CD4-positive, alpha-beta T cell treated with Interleukin-17A for 1 hour (primary cell): ENCODE measurements around the gene SORCS2.

Experiments used
- DNase-seq: peaks from one replicate; pipeline ENCODE4 v3.0.0-alpha.2; 2020

SORCS2 gene

DNA sequence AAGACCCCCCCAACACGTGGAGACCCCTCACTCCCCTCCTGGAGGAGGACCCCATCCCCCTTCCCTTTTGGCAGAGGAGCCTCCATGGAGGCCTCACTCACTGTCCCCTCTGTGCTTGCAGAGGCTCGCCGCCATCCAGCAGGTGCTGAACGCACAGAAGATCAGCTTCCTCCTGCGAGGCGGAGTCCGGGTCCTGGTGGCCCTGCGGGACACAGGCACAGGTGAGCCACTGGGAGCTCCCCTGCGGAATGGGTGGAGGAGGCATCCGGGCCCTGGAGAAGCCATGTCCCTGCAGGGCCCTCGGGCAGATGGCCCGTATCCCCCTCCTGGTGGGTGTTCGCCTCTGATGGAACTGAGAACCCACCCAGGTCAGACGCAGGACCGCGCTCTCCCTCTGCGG is 540.9 kb downstream of the SORCS2 start:
- no peak for DNase-seq

DNA sequence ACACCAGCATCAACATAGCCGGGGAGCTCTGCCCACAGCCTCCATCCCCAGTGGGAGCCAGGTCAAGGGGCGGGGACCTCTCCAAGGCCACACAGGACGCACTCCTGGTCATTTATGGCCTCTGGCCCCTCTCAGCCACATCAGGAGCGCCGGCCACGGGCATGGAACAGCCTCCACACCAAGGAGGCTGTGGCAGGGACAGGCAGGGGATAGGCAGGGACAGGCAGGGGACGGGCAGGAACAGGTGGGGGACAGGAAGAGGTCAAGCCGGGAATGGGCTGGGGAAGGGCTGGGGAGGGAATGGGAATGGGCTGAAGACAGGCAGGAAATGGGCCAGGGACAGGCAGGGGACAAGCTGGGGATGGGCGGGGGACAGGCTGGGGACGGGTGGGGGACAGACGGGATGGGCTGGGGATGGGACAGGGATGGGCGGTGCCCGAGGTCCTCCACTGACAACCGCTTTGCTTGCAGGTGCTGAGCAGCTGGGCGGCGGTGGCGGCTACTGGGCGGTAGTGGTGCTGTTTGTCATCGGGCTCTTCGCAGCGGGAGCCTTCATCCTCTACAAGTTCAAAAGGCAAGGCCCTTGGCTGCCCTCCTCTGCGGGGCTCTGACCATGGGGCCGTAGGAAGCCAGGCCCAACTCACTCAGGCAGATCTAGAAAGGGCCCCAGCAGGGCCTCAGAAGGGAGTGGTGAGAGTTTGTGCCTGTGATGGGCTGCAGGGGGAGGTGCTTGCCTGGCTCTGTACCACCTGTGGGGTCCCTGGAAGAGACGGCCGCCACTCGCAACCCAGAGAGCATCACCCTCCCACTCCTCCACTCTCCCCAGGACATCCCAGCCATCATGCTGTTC is 541.7 kb downstream of the SORCS2 start:
- DNase-seq: no peak

DNA sequence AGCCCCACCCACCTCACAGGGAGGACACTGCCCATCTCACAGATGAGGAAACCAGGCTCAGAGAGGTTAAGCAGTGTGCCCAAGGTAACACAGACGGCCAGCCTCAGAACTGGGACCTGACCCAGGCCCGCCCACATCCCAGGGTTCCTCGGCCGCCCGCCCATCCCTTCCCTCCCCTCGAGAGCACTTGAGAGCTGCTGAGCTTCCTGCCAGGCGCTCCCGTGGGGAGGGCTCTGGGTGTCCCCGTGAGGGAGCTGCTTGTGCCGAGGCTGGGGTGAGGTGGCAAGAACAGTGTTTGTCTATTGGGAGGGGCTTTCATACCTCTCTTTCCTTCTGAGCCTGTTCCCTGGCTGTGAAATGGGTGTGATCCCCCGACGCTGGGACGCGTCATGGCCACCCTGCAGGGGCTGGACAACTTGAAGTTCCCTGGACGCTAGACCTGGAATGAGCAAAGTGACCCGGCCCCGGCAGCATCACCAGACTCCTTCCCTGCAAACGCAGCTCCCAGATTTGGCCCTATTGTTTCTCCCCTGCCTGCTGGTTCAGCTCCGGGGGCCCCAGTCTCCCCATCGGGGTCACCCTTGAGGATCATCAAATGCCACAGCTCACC is 542.4 kb downstream of the SORCS2 start:
- no peak for DNase-seq

DNA sequence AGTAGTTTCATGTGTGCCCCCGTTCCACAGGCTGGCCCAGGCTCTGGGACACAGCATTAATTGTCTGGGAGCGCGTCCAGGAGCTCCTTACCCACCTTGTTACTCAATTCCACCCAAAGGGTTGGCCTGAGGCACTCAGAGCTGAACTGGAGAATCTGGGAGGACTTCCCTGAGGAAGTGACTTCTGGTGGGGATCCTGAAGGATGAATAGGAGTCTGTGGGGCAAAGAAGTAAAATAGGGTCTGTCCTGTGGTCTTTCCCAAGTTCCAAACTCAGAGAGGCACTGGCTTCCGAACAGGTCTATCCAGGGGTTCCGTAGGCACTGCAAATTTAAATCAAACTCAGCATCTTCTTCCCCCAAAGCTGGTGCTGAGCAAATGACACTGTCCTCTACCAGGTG is 543.1 kb downstream of the SORCS2 start:
- no peak for DNase-seq

DNA sequence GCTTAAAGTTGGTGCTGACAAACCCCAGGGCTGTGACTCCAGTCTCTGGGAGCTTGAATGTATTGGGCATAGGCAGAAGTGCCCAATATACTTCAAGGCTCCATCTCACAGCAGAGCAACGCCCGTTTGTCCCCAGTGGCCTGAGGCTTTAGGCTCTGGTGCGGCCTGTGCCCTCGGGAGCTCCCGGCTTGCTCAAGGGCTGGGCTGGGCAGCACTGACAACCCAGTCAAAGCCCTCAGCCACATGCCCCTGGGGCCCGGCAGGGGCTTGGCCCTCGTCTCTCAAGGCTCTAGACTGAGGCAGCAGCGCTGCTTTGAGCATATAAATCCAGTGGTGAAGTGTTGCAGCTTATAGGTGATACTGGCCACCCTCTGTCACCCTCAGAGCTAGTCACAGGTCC is 543.6 kb downstream of the SORCS2 start:
- DNase-seq: no peak

DNA sequence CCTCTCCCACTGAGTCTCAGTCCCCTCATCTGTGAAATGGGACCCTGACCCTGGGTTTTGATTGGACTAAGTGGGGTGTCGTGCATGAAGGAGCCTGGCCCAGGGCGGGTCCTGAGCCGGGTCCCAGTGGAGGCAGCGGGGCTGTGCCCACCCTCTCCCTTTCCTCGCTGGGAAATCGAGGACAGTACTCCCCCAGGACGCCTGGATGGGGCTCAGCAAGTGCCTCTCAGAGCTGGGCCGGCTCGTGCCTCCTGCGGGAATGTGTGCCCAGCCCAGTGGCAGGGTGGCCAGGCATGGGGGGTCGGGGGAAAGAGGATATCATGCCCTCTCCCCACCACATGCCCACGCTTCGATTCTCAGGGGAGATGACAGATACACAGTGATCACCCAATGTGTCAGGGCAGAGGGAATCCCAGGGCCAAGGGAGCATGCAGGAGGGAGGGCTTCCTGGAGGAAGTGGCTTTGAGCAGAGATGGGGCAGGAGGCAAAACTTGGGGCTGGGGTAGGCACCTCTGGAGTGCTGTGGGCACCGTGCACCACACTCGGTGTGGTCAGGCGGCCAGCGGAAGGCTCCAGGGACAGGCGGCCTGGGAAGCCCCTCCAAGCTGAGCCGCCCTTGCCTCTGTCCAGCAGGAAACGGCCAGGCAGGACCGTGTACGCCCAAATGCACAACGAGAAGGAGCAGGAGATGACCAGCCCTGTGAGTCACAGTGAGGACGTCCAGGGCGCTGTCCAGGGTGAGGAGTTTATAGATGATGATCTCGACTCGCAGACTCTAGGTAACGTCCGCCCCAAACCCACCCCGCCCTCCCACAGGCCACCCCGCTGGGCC is 544.3 kb downstream of the SORCS2 start:
- DNase-seq: no peak

DNA sequence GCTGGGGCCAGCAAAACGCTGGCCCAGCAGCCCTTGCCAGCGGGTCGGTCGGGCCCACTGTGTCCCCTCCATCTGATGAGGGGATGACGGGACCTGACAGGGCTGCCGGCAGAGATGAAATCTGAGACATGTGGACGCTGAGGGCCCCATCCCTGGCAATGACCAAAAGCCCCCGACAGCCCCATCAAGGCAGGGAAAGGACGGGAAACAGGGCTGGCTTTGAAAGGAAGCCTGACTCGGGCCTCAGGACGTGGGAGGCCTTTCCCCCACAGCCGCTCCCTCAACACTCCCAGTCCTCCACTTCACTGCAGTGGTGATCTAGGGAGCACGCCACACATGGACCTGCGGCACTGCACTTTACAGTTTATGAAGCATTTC is 544.9 kb downstream of the SORCS2 start:
- no peak for DNase-seq

DNA sequence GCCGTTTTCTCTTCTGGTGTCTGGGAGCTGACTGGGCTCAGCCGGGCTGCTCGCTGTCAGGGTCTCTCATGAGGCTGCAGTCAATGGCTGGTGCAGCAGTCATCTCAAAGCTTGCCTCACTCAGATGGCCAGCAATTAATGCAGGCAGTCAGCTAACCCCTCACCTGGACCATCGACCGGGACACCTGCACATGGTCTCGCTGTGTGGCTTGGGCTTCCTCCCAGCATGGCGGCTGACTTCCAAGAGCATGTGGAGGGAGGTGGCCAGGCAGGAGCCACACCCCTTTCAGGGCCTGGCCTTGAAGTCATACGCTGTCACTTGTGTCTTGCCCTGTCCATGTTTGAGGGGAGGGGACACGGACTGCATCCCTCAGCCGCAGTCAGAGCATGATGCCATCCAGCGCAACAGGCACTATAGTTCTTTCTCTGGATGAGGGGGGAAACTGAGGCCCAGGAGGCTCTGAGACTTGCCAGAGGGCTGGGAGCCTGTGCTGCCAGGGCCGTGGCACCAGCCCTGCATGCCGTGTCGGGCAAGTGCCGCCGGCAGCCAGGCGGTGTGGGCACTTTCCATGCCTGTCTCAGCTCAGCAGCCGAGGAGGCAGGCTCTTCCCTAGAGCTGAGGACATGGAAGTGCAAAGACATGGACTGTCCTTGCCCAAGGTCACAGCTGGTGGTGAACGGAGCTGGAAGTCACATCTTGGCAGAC is 545.6 kb downstream of the SORCS2 start:
- DNase-seq: no peak

DNA sequence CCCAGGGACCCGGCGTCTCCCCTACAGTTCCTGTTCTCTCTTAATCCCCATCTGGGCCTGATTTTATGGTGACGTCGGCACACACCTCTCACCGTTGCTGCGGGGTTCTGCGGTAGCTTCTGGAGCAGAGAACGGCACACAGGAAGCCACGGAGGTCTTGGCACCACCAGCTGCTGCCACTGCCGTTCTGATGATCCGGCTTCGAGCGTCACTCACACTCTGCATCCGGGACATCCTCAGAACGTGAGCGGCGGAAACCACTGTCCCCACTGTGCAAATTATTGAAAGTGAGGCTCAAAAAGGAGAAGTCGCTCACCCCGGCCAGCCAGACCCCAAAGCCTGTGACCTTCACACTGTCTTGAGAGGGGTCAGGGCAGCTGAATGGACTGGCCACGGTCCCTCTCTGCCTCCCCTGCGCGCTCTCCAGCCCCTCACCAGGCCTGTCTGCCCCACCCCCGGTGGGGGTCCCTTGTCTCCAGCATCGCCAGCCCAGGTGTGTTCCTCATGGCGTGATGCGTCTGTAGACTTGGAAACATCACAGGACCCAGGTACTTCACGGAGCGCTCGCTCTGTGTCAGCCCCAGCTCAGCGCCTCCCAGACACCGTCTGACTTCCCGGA is 546.2 kb downstream of the SORCS2 start:
- no peak for DNase-seq

DNA sequence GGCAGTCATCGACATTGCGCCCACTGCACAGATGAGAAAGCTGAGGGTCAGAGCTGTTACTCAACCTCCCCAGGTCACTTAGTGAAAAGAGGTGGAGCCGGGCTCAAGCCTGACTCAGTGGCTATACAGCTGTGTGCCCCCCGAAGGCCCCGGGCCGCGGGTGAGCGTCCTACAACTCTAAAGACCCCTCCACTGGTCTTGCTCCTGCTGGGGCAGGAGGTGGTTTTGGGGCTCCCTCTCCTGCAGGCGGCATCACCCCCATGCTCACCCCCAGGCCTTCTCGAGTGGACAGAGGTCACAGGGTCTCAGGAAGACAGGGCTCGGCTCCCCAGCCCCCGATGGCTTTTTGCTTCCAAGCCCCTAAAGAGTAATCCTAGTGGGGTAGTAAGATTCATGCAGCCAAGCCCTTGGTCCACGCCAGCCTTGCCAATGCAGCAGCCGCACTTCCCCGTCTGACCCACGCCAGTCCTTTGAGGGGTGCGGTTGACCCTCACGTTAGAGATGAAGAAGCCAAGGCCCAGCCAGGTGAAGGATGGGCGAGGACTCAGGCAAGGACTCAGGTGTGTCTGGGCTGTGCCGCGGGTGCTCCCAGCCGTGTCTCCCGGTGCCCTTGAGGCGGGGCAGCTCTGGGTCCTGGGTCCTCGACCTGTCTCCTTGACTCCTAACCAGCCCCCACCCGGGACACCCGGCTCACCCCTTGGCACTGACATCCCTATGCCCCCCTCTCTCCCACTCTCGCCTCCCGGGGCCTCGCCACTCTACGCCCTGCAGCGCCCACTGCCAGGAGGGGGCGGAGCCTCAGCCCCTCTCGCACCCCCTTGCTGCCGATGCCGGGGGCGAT is 547.0 kb downstream of the SORCS2 start:
- DNase-seq: no peak

DNA sequence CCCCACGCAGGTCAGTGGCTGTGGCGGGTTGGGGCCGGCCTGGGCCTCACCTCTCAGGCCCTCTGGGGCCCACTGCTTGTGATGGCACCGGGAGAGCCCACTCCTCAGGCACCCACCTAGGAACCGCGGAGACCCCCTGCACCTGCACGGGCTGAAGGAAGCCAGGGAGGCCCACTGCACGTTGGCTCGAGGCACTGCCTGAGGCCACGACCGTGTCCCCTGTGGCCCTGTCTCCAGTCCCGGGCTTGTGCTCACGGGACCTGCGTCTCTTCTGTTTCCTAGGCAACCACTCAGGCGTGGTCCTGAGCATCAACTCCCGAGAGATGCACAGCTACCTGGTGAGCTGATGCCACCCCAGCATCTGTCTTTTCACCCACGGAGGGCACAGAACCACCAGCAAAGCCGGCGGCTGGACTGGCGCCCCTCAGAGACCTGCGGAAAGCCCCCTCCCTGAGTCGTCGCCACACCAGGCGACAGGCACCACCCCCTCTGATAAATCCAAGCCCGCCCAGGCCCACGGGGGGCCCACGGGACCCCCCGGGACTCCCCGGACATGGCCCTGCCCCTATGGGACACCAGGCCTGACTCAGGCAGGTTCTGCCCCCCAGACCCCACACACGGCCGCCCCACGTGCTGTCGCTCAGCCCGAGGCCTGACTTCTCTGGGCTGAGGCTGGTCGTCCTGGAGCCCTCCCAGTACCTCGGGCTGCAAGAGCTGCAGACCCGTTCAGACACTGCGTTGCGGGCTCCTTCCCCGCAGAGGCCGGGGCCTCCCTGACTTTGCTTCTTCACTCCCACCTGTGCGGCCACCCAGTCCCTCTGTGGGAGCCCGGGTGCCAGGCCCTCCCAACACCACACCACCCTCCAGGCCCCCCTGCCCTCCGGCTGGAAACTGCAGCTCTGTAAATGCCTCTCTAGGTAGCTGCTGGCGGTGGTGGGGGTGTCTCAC is 547.9 kb downstream of the SORCS2 start:
- no peak for DNase-seq

DNA sequence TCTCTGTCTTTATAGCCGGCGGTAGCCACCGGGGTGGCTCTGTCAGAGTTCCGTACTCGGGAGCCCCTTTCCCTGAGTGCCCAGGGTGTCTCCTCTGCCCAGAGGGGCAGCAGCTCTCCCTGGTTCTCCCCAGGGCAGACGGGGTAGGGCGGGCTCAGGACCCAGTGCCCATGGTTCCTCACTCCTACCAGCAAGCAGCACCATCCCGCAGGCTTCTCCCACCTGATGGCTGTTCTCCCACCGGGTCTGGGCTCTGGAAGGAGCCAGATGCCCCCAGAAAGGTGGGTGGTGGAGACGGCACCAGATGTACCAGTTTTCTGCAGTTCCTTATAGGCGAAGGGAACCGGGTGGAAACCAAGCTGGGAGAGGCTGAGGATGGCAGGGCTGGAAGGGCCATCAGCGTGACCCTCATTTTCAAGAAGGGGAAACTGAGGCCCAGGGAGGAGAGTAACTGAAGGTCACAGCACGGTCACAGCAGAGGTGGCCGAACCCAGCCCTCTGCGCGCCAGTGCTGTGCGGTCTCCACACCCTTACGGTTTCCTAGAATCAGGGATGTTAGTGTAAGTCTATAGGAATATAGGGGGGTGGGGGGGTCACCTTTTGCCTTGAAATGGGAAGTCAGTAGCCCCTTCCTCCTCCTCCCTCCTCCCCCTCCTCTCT is 548.7 kb downstream of the SORCS2 start:
- DNase-seq: no peak

DNA sequence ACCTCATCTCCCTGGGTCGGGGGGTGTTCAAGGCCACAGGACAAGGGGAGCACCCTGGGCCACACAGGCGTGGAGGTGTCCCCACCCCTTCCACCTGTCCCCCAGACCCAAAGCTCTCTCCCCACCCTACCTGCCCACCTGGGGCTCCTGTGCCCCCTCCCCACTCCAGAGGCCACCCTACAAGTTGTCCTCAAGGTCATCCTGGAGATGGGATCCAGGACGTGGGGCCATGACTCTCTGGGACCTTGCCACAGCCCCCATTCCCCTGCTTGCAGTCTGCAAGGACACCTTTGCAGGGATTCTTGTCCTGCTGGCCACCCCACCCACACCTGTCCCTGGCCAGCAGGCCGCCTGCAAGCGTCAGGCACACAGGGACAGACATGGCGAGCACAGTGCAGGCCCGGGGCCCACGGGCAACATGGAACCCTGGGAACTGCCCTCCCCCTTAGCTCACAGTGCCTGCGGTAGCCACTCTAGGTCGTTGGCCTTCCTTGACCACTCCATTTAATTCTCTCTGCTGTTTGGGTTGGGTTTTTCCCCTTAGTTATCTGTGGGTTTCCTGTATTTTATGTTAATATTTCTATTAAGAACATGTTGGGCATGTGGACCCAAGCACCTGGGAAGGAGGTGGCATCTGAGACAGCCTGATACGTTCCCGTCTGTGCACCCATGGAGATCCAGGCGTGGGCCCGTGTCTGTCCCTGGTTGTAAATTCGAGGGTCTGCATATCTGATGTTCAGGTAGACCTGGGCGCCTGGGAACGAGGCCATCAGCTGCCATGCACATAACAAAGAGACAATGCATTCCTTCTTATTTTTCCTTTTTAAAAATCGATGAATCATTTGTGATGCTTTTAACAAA is 549.8 kb downstream of the SORCS2 start:
- DNase-seq: no peak

DNA sequence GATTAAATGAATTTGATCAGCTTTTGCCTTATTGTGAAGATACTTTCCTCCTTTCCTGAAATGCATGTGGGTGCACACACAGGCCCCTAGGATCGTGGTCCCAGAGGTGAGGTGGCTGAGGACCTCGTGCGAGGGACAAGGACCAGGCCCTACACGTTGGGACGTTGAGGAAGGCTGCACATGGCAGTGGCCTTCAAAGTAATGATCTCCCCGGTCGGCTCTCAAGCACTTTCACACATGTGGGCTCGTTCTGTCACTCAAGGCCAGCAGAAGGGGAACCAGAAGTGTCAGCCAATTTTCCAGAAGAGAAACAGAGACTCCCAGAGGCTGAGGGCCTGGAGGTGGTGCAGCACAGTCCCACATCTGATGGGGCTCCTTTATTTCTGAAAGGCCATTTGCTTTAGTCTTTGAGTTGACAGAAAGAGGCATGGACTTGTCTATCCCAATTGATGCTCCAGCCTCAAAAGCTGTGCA is 550.5 kb downstream of the SORCS2 start:
- no peak for DNase-seq

DNA sequence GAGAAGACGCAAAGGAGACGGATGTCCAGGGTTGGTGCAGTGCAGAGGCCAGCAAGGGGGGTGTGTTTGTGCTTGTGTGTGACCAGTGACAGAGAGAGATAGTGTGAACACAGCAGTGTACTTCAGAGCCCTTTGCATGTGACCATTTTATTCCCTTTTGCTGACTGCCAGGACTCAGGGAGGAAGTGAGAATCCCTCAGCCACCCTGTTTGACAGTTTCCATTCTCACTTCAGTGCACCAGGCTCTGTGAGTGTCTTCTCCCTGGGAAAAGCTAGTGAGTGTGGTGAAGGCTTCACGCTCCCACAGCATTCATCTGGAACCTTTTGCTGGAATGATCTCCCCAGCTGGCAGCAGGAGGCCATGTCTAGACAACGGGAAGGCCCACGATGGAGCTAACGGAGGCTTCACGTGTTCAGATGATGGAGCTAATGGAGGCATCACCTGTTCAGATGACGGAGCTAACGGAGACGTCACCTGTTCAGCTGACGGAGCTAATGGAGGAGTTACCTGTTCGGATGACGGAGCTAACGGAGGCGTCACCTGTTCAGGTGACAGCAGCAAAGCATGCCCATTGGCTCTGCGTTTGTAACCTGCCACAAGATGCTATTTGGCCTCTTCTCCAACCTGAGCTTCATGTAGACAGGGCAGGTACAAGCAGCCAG is 551.9 kb downstream of the SORCS2 start:
- DNase-seq: no peak

DNA sequence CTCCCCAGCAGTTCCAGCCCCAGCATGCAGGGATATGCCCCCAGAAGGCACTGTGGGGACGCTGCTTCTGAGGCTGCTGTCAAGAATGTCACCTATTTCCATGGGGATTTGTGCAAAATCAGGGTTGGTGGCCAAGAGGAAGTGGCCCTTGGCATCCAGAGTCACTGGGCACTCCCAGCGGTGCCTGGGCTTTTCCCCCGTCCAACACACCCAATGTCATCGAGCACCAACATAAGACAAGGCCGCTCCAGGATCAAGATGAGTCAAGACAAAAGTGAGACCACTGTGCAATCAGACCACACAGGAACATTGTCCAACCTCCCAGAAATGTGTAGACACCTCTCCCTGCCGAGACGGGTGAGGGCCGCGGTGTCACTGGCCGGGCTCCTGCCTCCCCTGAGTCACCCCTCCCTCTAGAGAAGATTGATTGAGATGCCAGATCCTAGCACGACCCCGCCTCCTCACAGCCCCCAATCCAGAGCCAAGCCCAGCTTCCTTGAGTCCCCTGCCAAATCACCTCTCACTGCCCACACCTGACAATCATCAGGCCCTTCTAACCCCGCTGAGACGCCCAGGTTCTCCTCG is 553.1 kb downstream of the SORCS2 start:
- DNase-seq: no peak

DNA sequence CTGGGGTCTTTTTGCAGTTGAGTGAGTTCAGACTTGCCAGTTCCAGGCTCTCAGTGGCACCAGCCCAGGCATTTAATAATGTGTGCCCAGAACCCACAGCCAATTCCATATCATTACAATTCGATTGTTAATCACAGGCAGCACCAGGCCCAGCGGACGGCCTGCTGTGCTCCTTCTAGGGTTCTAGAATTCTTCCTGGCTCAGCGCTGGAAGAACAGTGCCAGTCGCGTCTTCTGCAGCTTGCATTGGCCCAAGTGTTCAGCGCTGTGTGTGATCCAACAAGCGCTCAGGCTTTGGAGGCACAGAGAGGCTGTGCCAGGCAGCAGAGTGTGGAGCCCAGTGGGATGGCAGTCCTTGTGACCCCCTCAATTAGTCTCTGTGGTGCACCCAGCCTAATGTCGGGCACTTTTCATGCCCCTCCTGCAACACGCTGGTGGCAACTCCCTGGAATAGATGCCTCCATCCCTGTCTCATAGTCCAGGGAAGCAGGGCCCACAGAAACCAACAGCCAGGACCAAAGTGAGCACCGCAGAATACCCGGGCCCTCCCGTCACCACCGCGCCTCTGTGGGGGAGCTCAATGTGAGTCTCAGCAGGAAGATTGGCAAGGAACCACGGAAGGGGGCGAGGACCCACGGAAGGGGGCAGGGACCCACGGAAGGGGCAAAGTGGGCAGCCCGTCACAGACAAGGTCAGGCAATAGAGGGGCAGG is 554.2 kb downstream of the SORCS2 start:
- DNase-seq: no peak
